Measurements from ENCODE around the gene MRPL38.
"Not testable (repeated sequence)": the region's sequence is repeated elsewhere in the genome, so short reads cannot be mapped to it uniquely, and the experiment has no call there.

Gene MRPL38

DNA sequence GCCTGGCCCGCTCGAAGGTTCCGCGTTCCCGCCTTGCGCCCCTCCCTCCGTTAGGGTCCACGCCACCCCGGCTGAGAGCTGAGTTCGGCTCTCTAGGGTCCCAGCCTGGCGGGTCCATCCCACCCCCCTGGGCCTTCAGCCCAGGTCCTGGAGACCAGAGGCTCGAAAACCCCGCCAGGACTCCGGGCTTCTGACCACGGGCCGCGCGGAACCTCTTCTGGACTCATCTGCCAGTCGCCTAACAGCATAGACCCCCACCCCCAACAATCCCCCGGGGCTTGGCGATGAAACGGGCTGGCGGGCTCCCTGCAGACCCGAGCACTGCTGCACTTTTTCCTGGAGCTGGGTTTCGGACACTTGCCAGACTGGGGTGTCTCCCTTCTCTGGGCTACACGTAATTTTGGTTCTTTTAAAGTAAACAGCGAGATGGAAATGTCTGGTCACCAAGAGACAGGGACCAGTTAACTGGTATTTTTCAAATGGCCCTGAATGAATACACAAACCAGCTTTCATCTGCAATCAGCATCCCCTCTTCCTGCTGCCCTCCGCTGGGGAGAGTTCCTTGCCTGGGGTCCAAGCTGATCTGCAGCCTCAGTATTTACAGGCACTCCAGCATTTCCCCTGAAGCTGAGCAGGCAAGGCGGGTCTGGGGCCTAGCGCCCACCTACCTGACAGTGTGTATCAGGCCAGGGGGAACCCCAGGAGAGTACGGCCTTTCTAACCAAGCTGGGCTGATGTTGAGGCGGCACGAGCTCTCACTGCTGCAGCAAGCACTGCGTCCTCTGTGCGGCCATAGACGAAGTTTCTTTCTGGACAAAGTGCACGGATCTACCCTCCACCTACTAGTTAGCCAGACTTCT lies 7.3 kb downstream of the MRPL38 start:
- no peak for DNase-seq (ENCODE audit: low read depth, low spot score)

DNA sequence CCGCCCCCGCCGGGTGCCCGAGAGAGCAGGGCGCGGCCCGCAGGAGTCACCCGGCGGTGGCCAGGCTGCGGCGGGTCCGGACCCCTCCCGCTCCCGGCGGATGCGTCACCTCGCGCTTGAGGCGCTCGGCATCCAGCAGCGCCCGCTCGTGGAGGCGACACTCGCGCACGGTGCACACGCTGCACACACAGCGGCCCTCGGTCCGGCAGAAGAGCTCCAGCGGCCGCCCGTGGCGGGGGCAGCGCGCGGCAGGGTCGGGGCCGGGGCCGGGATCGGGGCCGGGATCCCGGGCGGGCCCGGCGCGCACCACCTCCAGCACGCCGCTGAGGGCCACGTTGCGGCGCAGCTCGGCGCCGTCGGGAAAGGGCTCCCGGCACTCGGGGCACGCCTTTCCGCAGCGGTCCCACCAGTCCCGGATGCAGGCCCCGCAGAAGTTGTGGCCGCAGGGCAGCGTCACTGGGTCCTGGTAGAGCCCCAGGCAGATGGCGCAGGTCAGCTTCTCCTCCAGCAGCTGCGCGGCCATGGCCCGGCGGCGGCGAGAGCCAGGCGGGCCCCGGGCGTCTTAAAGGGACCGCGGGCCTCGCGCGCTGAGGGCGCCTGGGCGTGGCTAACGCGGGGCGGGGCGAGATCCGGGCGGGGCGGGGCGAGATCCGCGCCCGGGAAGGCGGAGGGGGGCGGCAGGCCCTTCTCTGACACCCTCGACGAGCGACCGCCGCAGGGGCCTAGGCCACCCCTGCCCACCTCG lies 8.1 kb downstream of the MRPL38 start, which contains the start of gene TRIM65:
Gene TRIM65, minus strand, starts transcription at position 537 of the 745 bp plus-strand sequence. Its CDS starts 14 bp downstream, at position 523.
- DNase-seq (ENCODE audit: low read depth, low spot score): peak; percentile 41

- no peak for DNase-seq (ENCODE audit: low read depth, low spot score)
These were observed 9.1 kb downstream of the MRPL38 start for GRCh38 chr17:75895370-75896155.

DNA sequence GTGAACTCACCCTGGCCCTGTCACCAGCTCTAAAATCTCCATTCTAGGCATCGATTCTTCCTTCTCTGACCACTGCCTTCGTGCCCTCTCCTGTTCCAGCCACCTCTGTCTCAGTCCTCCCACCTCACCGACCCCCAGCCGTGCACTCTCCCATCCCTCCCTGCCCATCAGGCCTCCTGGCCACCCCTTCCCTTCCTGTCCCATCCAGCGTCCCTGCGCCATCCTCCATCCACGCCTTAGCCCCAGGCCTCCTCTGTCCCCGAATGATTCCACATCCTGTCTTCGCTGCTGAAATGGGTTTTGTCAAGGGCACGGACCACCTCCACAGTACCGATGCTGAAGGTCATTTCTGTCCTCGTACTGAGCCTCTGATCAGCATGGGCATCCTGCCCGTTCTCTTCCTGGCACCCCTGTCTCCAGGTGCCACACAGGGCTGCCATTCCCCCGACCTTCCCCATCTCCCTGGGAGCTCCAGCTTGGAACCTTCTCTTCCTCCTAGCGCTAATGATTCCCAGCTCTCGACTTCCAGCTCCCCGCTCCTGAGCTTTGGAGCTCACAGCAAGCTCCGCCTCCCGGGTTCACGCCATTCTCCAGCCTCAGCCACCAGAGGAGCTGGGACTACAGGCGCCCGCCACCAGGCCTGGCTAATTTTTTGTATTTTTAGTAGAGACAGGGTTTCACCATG lies 10.5 kb downstream of the MRPL38 start:
- DNase-seq (ENCODE audit: low read depth, low spot score): no peak

GRCh38 chr17:75893305-75894048 lies 11.2 kb downstream of the MRPL38 start:
- no peak for DNase-seq (ENCODE audit: low read depth, low spot score)

DNA sequence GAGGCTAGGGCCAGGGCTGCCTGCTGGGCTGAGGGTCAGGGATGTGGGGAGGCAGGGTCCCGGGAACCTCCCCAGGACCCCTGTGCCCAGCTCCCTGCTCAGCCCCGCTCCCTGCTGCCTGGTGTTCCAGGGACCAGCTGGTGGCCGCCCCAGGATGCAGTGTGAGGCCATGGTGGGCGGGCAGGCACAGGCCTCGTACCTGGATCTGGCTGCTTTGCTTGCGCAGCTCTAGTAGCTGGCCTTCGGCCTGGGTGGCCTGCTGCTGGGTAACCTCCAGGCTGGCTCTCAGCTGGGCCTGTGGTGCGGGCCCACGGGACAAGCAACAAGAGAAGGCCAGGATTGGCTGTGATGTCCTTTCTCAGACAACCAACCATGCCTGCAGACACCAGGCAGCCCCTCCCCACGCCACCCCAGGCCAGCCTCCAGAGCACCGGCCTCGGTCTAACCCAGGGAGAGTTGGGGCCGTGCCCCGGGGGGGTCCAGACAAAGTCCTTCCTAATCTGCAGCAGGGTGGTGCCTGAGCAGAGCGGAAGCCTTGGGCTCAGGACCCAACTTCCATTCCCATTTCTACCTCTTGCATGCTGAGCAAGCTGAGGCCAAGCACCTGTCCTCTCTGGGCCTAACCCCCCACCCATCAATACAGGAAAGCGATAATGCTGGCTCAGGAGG lies 12.0 kb downstream of the MRPL38 start:
- DNase-seq (ENCODE audit: low read depth, low spot score): no peak

GRCh38 chr17:75891605-75892555 lies 12.8 kb downstream of the MRPL38 start:
- no peak for DNase-seq (ENCODE audit: low read depth, low spot score)

GRCh38 chr17:75891022-75891604 lies 13.6 kb downstream of the MRPL38 start:
- no peak for DNase-seq (ENCODE audit: low read depth, low spot score)

- no peak for DNase-seq (ENCODE audit: low read depth, low spot score)
These were observed 15.2 kb downstream of the MRPL38 start for GRCh38 chr17:75889454-75889853.

DNA sequence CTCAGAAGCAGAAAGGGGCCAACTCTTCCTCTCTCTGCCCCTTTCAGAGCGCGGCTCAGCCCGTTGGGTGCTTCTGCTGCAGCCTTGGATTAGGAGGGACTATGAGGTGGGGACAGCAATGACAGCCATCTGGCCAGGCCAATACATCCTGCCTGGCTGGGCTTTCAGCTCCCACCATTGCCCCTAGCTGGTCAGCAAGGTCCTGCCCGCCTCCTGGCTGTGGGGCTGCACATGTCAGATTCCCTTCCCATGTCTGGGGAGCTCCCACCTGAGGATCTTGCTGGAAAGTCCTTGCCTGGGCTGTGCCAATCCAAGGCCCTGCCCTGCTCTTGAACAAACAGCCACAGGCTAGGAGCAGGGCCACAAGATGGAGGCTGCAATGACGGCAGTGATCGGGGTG lies 16.2 kb downstream of the MRPL38 start:
- no peak for DNase-seq (ENCODE audit: low read depth, low spot score)

DNA sequence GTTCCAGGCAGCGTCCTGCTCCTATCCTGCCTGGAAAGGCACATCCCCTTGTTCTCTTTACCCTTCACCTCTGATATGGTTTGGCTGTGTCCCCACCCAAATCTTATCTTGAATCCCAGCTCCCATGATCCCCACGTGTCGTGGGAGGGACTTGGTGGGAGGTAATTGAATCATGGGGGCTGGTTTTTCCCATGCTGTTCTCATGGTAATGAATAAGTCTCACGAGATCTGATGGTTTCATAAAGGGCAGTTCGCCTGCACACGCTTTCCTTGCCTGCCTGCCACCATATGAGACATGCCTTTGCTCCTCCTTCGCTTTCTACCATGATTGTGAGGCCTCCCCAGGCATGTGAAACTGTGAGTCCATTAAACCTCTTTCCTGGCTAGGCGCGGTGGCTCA lies 18.8 kb downstream of the MRPL38 start:
- not testable (repeated sequence) for DNase-seq (ENCODE audit: low read depth, low spot score)

DNA sequence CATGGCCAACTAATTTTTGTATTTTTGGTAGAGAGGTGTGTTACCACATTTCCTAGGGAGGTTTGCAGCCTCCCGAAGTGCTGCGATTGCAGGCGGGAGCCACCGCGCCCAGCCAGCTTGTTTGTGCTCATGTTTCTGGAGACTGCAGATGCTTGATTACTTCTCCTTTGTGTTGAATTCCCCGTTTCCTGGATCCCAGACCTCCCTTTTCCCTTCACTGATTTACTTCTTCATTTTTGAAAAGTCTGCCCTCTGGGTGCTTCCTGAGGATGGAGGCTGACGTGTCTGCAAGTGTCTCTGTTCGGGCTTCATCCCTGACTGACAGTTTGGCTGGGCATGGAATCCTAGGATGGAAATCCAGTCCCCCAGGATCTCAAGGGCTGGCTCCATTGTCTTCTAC lies 19.3 kb downstream of the MRPL38 start:
- no peak for DNase-seq (ENCODE audit: low read depth, low spot score)

DNA sequence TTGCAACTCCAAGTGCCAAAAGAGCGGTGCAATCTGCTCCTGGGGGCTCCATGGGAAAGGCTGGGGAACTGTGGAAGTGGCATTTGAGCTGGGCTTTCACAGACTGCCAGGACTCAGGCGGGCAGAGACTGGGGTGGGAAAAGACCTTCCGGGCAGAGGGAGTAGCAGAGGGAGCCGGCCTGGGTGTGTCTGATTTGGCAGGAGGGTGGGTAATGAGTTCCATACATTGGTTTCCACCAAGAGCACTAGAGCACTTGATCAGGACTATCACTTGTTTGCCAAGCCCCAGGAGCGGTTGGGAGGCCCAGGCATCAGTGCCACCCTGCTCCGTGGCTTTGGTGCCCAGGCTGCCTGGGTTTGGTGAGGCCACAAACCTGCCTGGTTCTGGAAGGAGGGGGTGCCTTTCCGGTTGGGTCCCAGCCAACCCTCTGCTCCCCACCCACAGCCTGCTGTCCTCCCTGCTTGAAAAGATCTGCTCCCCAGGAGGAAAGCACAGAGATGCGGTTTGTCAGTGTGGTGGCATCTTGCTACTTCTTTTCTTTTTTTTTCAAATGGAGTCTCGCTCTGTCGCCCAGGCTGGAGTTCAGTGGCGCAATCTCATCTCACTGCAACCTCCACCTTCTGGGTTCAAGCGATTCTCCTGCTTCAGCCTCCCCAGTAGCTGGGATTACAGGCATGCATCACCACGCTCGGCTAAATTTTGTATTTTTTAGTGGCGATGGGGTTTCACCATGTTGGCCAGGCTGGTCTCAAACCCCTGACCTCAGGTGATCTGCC lies 22.8 kb downstream of the MRPL38 start:
- DNase-seq (ENCODE audit: low read depth, low spot score): no peak

DNA sequence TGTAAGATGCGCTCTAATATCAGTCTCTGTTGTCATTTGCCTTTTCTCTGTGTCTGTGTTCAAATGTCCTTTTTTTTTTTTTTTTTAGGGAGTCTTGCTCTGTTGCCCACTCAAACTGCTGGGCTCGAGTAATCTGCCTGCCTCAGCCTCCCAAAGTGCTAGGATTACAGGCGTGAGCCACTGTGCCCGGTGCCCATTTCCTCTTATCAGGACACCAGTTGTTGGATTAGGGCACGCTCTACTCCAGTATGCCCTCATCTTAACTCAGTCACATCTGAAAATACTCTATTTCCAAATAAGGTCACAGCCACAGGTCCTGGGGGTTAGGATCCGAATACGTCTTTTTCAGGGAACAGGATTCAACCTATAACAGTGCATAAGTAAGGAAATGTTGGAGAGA lies 24.4 kb downstream of the MRPL38 start:
- DNase-seq (ENCODE audit: low read depth, low spot score): no peak

GRCh38 chr17:75878174-75878998 lies 26.3 kb downstream of the MRPL38 start, which contains the start of gene TRIM47:
TSS of gene TRIM47 (minus strand) at chr17:75878581. CDS start at chr17:75878548, 33 bp downstream.
- no peak for DNase-seq (ENCODE audit: low read depth, low spot score)

DNA sequence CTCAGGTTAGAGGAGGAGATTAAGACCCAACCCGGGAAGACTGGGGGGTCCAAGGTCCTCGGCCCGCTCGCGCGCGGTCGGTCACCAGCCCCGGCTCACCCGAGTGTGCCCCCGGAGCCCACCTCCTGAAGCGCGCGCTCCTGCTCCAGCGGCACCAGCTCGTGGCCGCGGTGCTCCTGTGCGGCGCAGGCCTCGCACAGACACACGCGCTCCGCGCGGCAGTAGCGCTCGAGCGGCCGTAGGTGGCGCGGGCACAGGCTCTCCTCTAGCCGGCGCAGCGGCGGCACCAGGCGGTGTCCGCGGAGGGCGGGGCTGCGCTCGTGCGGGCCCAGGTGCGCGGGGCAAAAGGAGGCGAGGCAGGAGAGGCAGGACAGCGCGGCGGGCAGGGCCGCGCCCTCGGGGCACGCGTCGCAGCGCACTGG lies 26.9 kb downstream of the MRPL38 start:
- DNase-seq (ENCODE audit: low read depth, low spot score): no peak

All from activated CD4-positive, CD25-positive, alpha-beta regulatory T cell treated with anti-CD3 and anti-CD28 coated beads, Interleukin-2, amount 50 U/mL, for 16 hours (primary cell).